HTERT RPE-1 (cell line): Measurements from ENCODE around the gene CTU1.

Experiments
- in situ Hi-C: fragments of 300-500 bp; cut with MboI; formaldehyde crosslinking; loops from 4 replicates; pipeline ENCODE4 v1.14.3; 2020; ENCODE audit warnings: low sequenced_read_pairs

Gene CTU1

GRCh38 chr19:51084505-51084904 lies 23.7 kb downstream of the CTU1 start:
- in situ Hi-C loops, result no loop called here

- in situ Hi-C loops, result no loop called here
Observed at GRCh38 chr19:51083783-51084182, 24.4 kb downstream of the CTU1 start.

DNA sequence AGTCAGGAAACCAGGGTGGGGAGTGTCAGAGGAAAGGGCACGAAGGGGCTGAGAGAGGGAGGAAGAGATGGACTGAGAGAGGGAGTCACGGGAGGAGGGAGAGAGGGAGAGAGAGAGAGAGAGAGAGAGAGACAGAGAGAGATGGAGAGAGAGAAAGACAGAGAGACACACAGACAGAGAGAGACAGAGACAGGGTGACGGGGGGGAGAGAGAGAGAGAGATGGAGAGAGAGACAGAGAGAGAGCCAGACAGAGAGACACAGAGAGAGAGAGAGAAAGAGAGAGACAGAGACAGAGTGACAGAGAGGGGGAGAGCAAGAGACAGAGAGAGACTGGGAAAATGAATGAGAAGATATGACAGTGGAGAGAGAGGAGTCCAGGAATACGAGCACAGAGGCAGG lies 25.0 kb downstream of the CTU1 start:
- in situ Hi-C loops, result no loop called here

- in situ Hi-C loops, result no loop called here
Observed at GRCh38 chr19:51082611-51083010, 25.6 kb downstream of the CTU1 start, which contains the start of gene KLK14. Gene KLK14, minus strand, starts transcription at chr19:51082887. Its CDS starts 273 bp downstream, at chr19:51082614.

DNA sequence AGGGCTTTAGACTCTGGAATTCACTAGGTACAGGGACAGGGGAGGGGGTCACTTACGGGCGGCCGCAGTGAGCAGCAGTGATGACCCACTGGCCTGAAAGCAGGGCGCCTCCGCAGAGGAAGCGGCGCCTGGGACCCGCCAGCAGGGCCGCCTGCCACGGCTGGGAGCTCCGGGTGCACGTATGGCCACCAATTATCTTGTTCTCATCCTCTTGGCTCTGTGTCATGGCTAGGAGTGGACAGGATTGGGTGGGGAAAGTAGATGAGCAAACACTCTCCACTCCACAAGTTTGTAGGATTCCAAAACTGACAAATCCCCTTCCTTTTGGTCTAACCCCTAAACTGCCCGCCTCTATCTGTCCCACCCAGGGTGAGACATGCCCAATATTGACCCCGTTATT lies 26.7 kb downstream of the CTU1 start:
- in situ Hi-C loops, result no loop called here

DNA sequence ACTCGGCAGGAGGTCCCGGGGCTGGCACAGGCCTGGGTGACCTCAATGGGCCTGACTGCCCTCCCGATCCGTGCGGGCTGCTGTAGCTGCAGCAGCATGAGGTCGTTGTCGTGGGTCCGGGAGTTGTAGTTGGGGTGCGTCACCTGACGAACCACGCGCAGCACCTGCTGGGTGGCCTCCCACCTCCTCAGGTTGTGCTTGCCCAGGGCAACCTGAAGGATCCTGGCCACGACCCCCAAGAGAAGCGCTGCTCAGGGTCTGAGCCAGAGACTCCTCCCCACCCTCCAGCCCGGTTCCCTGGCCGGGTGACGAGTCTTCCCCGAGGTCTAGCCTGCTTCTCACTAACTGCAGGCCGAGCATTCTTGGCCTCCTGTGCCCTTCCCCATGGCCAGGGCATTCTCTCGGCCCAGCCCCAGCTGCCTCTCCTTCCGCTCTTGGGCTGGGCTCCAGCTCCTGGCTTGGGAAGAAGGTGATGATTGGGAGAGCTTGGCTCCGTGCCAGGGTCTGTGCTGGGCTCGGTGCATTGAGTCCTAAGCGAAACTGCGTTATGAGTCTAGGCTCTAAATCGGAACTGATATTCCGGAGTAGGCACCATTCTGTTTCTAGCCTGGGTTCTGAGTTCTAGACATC lies 28.6 kb downstream of the CTU1 start:
- in situ Hi-C loops, result no loop called here

DNA sequence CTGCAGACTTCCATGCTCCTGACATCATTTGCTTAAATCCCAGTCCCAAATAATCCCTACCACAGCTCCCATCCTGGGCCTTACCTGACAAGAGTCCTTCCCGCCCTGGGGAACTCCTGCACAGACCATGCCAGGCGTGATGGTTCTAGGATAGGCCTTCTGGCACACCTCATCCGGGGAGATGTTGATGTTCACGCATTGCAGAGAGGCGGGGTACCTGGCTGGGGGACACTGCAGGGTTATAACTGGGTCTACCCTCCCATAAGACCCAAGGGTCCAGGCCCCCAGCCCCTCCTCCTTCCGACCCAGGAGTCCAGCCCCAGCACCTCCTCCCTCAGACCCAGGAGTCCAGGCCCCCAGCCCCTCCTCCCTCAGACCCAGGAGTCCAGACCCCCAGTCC lies 29.5 kb downstream of the CTU1 start:
- in situ Hi-C loops, result no loop called here

- in situ Hi-C loops, result no loop called here
Observed at GRCh38 chr19:51078104-51078503, 30.1 kb downstream of the CTU1 start.

- in situ Hi-C loops, result no loop called here
Observed at GRCh38 chr19:51076631-51077213, 31.5 kb downstream of the CTU1 start.

GRCh38 chr19:51075998-51076397 lies 32.2 kb downstream of the CTU1 start:
- in situ Hi-C loops, result no loop called here

GRCh38 chr19:51071095-51071405 lies 37.2 kb downstream of the CTU1 start:
- in situ Hi-C loops, result no loop called here

GRCh38 chr19:51070334-51071094 lies 37.7 kb downstream of the CTU1 start:
- in situ Hi-C loops, result no loop called here

DNA sequence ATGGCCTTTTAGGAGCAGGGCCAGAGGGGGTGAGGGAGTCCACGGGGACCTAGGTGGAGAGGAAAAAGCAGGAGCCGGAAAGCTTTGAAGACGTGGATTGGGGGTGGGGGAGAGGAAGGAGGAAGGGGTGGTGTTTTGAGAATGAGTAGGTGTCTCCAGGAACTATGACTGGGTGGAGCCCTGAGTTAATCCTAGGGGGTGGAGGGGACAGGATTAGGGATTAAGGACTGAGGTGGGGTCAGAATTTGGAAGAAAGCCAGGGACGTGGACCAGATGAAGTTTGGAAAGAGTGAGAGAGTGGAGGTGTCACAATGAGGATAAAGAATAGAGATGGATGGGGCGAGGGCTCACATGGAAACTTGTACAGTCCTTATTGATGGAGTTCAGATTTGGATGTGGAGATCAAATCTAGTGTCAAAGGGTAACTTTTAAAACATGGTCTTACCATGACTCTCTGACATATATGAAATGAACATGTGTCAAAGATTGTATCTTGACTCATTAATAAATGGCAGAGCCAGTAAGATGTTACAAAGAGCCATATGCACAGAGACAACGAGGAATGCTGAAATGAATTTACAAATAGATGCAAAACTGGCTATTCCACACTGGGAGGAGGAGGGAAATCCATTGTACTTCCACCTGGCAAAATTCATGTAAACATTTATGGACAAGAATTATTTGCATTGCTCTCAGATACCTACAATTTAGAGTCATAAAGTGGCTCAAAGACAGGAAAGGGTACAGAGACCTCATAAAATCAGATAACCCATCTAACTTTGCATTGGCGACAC lies 41.6 kb downstream of the CTU1 start:
- in situ Hi-C loops, result no loop called here

GRCh38 chr19:51065221-51065960 lies 42.8 kb downstream of the CTU1 start:
- in situ Hi-C loops, result no loop called here

DNA sequence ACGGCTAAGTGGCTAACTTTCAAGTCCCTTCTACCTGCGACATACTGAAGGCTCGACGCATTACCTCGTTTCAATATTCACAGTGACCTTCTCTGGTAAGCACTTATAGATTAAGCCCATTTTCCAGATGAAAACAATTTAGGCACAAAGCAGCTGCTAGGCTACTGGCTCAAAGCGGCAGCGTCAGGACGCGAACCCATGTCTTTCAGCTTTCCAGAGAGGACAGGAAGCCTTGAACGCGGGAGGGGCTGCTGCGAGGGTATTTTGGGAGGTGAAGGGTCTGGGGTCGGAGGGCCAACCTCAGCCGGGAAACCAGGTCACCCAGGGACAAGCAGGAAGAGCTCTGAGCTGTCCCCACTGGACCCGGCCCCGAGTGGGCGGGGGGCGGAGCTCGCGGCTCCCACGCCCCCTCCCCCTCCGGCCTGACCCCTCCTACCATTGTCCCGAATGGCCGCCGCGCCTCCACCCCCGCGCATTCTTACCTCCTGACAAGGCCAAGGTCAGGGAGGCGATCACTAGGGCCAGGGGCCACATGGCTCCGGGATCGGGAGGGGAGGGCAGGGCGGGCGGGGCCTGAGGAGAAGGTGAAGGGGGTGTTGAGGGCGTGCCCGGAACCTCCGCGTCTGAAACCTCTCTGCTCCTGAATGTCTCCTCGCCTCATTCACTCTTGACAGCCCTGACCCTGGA lies 43.5 kb downstream of the CTU1 start, which contains the start of gene KLK13:
Gene KLK13 (minus strand): TSS at position 559 of the 687 bp plus-strand sequence. CDS start 25 bp downstream, at position 534.
- in situ Hi-C loops, result no loop called here

DNA sequence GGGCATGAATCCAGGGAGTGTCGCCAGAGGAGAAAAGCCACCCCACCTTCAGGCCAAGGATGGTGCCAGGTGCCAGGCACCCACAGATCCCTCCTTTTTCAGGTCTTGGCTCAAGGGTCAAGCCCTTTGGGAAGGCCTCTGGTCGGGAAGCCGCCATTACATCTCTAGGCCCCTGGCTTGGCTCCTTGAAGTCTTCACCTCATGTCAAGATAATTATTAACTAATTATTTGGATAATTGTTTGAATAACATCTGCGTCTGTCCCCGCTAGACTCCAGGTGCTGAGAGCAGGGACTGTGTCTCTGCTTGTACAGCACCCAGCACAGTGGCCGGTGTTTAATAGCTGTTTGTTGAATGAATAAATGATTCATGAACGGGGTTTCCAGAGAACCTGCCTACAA lies 44.5 kb downstream of the CTU1 start:
- in situ Hi-C loops, result no loop called here

- in situ Hi-C loops, result no loop called here
Observed at GRCh38 chr19:51060973-51061372, 47.2 kb downstream of the CTU1 start.

- in situ Hi-C loops, result no loop called here
Observed at GRCh38 chr19:51060336-51060735, 47.9 kb downstream of the CTU1 start.

GRCh38 chr19:51059715-51060114 lies 48.5 kb downstream of the CTU1 start:
- in situ Hi-C loops, result no loop called here

GRCh38 chr19:51055866-51056265 lies 52.3 kb downstream of the CTU1 start:
- in situ Hi-C loops, result no loop called here
